HG02610 (cell line): ENCODE measurements around the gene DNASE1L1.

Source experiments
- ATAC-seq: cut with Tn5 transposase; IDR thresholded peaks from one replicate; pipeline ENCODE4 v1.9.1; 2021; ENCODE audit warnings: mild to moderate bottlenecking, moderate library complexity; ENCODE audit not compliant: unreplicated experiment

Gene DNASE1L1

GRCh38 chrX:154353172-154353843 lies 55.7 kb downstream of the DNASE1L1 start:
- ATAC-seq: no peak

GRCh38 chrX:154352466-154352865 lies 56.6 kb downstream of the DNASE1L1 start:
- ATAC-seq: no peak

GRCh38 chrX:154352012-154352401 lies 57.0 kb downstream of the DNASE1L1 start:
- no peak for ATAC-seq
